GM12872 (cell line): ENCODE measurements around the gene TMEM252.

Experiments
- CTCF ChIP-seq: IDR thresholded peaks from 3 replicates; pipeline ENCODE4 v1.5.1; 2011; ENCODE audit warnings: low read depth, mild to moderate bottlenecking, low read length, moderate library complexity; ENCODE audit not compliant: insufficient read depth

Gene TMEM252

GRCh38 chr9:68496356-68496755, 44.3 kb downstream of the TMEM252 start:
- TF ChIP-seq CTCF: no peak

- no peak for TF ChIP-seq CTCF
These were observed 45.4 kb downstream of the TMEM252 start for GRCh38 chr9:68495247-68495646.

GRCh38 chr9:68493958-68494577, 46.6 kb downstream of the TMEM252 start:
- no peak for TF ChIP-seq CTCF

GRCh38 chr9:68493541-68493940, 47.1 kb downstream of the TMEM252 start:
- TF ChIP-seq CTCF: no peak

- TF ChIP-seq CTCF: no peak
These were observed 47.9 kb downstream of the TMEM252 start for GRCh38 chr9:68492806-68493205.

- TF ChIP-seq CTCF: no peak
These were observed 51.0 kb downstream of the TMEM252 start for GRCh38 chr9:68489646-68490045.

- no peak for TF ChIP-seq CTCF
These were observed 52.6 kb downstream of the TMEM252 start for GRCh38 chr9:68488126-68488525.
